IPS DF 19.7 (cell line): ENCODE data around the gene PIP4K2A.
"Not testable (repeated sequence)": the region's sequence is repeated elsewhere in the genome, so short reads cannot be mapped to it uniquely, and the experiment has no call there.

Source experiments
- DNase-seq: peaks from one replicate; pipeline ENCODE4 v3.0.0-alpha.2; 2013; ENCODE audit warnings: low read depth, low spot score

Gene PIP4K2A

DNA sequence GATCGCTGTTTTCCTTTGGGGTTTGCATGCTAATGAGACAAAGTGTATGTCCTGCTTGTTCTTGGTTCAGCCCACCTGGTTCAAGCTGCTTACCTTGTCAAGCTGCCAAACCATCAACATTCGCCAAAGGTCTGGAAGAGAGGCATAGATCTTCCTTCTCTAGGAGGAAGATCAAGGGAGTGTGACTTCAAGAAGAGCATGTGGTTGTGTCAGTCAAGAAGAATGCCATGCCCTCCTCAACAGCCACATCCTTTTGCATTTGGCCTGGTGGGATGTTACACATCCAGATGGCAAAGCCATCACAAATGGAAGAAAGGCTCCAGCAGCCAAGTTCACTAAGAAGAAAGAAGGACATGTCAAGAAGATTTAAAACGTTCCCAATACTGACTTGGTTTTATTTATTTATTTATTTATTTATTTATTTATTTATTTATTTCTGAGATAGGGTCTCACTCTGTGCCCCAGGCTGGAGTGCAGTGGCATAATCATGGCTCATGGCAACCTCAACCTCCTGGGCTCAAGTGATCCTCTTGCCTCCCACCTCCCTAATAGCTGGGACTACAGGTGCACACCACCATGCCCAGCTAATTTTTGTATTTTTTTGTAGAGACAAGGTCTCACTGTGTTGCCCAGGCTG is 5.1 kb upstream of the PIP4K2A start:
- no peak for DNase-seq

DNA sequence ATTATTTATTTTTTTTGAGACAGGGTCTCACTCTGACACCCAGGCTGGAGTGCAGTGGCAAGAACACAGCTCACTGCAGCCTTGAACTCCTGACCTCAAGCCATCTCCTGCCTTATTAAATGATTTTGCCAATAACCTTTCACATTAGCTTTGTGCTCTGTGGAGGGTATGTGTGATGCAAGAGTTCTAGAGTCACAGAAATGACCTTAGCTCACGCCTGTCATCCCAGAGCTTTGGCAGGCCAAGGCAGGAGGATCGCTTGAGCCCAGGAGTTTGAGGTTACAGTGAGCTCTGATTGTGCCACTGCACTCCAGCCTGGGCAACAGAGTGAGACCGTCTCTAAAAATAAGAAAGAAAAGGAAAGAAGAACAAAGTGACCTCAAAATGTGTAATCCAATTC is 4.3 kb upstream of the PIP4K2A start:
- not testable (repeated sequence) for DNase-seq

GRCh38 chr10:22717728-22718127 is 3.4 kb upstream of the PIP4K2A start:
- DNase-seq, result no peak

DNA sequence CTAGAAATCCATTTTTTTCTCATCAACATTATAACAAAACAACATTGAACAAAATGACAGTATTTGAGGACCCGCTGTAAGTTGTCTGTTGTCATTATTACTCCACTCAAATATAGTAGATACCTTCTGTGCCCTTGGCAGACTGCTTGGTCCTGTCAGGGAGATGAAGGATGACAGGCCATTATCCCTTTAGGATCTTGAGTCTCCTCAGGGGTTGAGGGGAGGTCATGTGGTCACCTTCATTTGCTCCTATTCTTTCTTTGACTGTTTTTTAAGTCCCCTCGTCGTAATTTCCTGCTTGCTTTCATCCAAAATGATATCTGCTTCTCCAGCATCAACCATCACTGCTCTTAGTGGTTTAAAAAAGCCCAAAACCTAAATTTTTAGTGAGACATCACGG is 2.6 kb upstream of the PIP4K2A start:
- DNase-seq, result no peak

DNA sequence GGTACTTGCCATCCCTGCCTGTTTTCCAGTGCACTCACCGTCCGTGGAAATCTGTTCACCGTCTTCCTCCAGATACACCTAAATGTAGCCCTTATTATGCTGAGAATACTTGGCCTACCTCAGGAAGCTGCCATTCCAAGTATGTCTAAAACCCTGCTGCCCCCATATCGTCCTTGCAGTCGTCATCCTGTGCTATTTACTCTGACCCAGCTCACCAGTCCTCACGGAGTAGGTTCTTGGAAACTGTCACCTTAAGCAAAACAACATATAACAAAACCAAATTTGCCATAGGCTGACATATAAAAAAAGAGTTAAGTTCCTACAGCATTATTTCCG is 880 bp upstream of the PIP4K2A start:
- DNase-seq, result no peak

- DNase-seq, result no peak
Observed at GRCh38 chr10:22713853-22714478, 412 bp downstream of the PIP4K2A start.

- no peak for DNase-seq
Observed at GRCh38 chr10:22712956-22713852, 1.2 kb downstream of the PIP4K2A start.

GRCh38 chr10:22712211-22712955 is 2.0 kb downstream of the PIP4K2A start:
- no peak for DNase-seq

DNA sequence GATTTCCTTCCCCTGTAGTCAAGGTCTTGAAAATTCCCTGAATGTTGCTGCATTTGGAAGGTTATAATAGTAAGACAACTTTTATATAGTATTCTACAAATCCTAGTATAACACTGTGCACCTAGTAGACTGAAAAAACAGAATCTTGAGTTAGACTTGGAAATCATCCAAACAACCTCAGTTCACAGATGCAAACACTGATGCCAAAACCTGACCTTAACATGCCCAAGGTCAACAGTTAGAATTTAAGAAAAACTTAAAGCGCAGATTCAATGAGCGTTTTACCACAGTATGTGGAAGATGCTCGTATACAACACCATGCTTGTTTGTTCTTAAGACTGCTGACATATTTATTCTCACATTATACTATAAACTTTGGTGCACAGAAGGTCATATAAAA is 3.0 kb downstream of the PIP4K2A start:
- DNase-seq, result no peak

- DNase-seq, result no peak
Observed at GRCh38 chr10:22710139-22710745, 4.1 kb downstream of the PIP4K2A start.

DNA sequence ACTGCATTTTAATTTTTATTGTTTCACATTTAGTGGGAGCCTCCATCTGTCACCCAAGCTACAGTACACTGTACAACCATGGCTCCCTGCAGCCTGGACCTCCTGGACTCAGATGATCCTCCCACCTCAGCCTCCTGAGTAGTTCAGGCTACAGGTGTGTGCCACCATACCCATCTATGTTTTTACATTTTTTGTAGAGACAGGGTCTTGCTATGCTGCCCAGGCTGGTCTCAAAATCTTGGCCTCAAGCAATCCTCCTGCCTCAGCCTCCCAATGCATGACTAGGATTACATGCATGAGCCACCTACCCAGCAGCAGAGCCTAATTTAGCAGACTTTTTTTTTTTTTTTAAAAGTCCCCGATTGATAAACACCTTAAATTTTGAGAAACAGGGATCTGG is 5.6 kb downstream of the PIP4K2A start:
- no peak for DNase-seq

DNA sequence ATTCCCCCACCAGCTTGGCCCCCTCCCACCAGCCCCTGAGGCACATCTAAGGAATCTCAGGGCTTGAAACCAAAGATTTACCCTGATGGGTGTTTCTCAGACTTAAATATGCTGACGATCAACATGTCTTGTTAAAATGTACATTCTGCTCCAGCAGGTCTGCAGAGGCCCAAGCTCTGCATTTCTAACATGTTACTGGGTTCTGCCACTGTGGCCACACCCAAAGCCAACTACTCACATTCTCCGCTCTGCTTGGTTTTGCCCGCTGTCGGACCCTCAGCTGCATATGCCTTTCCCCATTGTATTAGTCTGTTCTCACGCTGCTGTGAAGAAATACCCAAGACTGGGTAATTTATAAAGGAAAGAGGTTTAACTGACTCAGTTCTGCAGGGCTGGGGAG is 8.9 kb downstream of the PIP4K2A start:
- no peak for DNase-seq

DNA sequence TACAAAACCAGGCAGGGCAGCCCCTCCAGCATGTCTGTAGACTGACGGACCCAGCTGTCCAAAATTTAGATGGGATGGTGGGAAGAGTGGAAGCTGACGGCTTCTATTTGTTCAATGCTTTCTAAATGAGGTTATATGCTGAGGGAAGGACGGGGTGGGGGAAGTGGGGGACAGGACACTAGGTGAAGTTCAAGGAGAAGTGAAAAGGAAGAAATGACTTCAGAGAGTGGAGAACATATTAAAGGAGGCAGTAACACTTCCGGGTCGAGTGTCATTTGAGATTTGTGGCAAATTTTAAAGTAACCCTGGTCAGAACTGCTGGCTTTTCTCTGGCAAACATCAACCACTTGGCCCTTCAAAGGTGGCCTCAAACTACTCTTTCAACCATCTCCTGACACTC is 9.4 kb downstream of the PIP4K2A start:
- DNase-seq, result no peak

GRCh38 chr10:22704471-22704911 is 9.9 kb downstream of the PIP4K2A start:
- DNase-seq, result no peak

- DNase-seq, result no peak
Observed at GRCh38 chr10:22702348-22702747, 12.0 kb downstream of the PIP4K2A start.

DNA sequence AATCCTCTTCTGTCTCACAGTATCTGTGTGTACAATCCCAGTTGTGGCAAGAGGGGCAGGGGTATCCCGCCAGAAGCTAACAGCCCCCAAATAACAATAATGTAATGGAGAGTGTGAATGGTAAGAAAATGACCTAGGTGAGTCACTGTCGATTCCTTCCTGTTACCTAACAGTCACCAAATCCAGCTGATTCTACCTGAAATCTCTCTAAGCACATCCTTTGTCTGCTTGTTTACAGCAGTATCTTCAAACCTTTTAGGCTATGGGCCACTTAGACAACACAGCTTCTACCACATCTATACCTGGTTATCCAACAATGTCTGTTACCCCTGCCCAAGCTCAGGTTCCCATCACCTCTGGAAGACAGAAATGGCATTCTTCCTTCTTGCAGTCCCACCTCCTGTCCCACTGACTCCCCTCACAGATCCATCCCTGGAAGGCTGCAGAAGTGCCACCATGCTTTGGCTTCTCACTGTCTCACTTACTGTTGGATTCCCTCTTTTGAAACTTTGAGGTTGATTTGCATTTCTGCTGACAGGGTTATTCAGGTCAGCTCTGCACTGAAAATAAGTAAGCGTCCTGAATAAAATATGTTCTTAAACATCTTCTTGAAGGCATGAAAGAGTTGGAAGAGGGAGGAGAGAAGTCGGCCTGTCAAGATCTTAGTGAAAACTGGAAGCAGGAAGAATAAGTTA is 13.1 kb downstream of the PIP4K2A start:
- no peak for DNase-seq

GRCh38 chr10:22700489-22700888 is 13.9 kb downstream of the PIP4K2A start:
- no peak for DNase-seq

GRCh38 chr10:22699976-22700375 is 14.4 kb downstream of the PIP4K2A start:
- no peak for DNase-seq

DNA sequence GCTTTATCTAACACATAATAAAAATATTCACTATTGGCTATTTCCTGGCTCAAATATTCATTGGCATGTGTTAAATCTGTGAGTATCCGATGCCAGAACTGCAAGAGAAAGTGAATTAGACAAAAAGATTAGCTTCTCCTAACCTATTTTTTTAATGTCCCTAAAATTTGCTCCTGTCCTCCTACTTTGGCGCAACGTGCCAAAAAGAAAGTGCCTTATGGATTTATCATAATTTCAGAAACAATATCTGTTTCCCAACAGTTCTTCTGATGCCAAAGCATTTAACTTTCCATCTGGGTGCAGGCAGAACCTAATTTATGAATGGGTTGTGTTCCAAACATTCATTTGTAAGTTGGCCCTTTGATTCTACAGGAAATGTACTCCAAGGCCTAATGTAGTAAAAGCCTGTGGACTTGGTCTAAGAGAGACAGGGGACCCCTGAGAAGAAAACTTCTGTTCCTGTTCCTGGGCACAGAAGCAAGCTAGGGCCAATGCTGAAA is 15.4 kb downstream of the PIP4K2A start:
- DNase-seq, result no peak

DNA sequence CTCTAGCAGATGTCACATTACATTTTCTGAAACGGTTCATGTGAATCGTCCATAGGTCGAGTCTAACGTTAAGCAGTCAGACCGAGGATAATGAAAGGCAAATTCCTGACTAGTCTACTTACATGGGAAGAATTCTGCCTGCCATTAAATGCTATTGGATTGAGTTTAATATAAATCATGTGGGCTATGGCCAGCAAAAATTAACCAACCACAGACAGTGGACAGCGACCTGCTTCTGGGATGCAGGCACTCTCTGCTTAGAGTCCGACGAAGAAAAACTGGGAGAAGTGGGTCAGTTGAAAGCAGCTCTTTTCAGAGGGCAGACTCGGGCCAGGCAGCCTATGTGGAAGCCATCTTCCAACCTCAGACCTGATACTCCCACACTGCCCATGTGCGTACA is 16.6 kb downstream of the PIP4K2A start:
- DNase-seq, result no peak

DNA sequence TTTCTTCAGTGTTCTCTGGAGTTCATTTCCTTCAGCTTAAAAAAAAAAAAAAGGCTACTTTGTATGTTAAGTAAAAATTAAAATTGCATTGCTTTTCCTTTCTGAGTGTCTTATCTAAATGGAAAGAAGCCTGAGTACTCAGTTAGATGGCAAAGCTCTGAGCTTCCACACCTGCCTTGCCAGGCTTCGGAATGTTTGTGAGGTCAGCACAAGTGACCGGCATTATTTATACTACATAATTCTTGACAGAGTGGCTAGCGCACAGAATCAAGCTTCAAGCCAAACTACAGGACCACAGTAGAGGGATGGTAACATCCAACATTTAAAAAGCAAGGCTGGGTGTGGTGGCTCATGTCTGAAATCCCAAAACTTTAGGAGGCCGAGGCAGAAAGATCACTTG is 17.3 kb downstream of the PIP4K2A start:
- DNase-seq, result no peak
